ENCODE measurements around the gene TRIM29. TPM values are rescaled to one million over a fixed set of nuclear protein-coding genes. Genes with fewer than 3 reads are reported as not detected.
"Not testable (repeated sequence)": the region's sequence is repeated elsewhere in the genome, so short reads cannot be mapped to it uniquely, and the experiment has no call there.

TRIM29 gene
- total and polyA plus RNA-seq, 3 experiments from 2014 or later = not detected

- no peak for DNase-seq
- no peak overlapping the region for H3K27ac ChIP-seq (ENCODE audit: low read depth, low read length)
- CTCF ChIA-PET = no interaction called here
Observed at GRCh38 chr11:120146413-120147093, 8.6 kb upstream of the TRIM29 start.

DNA sequence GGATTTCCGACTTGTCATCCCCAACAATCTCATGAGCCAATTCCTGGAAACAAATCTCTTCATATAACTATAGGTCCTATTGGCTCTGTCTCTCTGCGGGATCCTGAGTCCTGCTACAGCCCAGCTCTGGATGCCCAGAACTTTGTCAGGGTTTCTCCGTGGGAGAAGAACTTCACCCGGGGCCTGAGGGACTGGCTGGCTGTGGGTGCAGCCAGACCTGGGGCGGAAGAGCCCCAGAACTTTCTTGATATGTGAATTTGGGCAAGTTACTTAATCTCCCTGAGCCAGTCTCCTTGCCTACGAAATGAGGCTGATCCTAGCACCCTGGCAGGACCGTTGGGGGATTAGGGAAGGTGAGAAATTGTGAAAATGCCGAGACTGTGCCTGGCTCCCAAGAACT, 6.6 kb upstream of the TRIM29 start:
- H3K36me3 Mint-ChIP-seq = no peaks in the 10 kb centered on the region
- H3K27me3 ChIP-seq (ENCODE audit: insufficient read depth, low read length, poor library complexity, severe bottlenecking) = no peaks in the 10 kb centered on the region
- no peaks in the 10 kb centered on the region for H3K4me1 Mint-ChIP-seq
- no peak overlapping the region for H3K4me3 Mint-ChIP-seq
- H3K9me3 Mint-ChIP-seq = peaks cover 0 to under 1% (median 0%) of the 10 kb centered on the region in 5 donors
- no peak for DNase-seq
- H3K27ac ChIP-seq (ENCODE audit: low read depth, low read length) = no peak overlapping the region
- H3K36me3 ChIP-seq (ENCODE audit: insufficient read depth, low read length) = no peaks in the 10 kb centered on the region
- no peak overlapping the region for H3K27ac Mint-ChIP-seq
- H3K4me3 ChIP-seq (ENCODE audit: low read length) = no peak overlapping the region
- ChIA-PET CTCF (no interaction called here), POLR2A (no interaction called here)
- H3K9me3 ChIP-seq (ENCODE audit: low read length) = no peaks in the 10 kb centered on the region
- peaks cover 21 to 42% of the 10 kb centered on the region in 2 donors for H3K27me3 Mint-ChIP-seq
- no peaks in the 10 kb centered on the region for H3K4me1 ChIP-seq (ENCODE audit: insufficient read depth, low read length)

More at GRCh38 chr11:120146413-120147093, 8.6 kb upstream of the TRIM29 start:
- Histone ChIP-seq H3K27me3 (ENCODE audit: insufficient read depth, low read length, poor library complexity, severe bottlenecking) (no peaks in the 10 kb centered on the region), H3K9me3 (ENCODE audit: low read length) (no peaks in the 10 kb centered on the region), H3K4me3 (ENCODE audit: low read length) (no peak overlapping the region), H3K36me3 (ENCODE audit: insufficient read depth, low read length) (no peaks in the 10 kb centered on the region), H3K4me1 (ENCODE audit: insufficient read depth, low read length) (no peaks in the 10 kb centered on the region)
- Mint-ChIP-seq H3K4me3 (no peak overlapping the region), H3K4me1 (no peaks in the 10 kb centered on the region), H3K36me3 (no peaks in the 10 kb centered on the region), H3K27me3 (peaks cover 21 to 37% of the 10 kb centered on the region in 2 donors), H3K27ac (no peak overlapping the region), H3K9me3 (peaks cover 0 to 9% (median 4%) of the 10 kb centered on the region in 5 donors)
- POLR2A ChIA-PET = no interaction called here

- H3K4me3 ChIP-seq (ENCODE audit: low read length); H3K36me3 Mint-ChIP-seq; H3K9me3 Mint-ChIP-seq; POLR2A ChIA-PET; H3K4me1 Mint-ChIP-seq; H3K4me3 Mint-ChIP-seq; H3K36me3 ChIP-seq (ENCODE audit: insufficient read depth, low read length); H3K27ac ChIP-seq (ENCODE audit: low read depth, low read length); DNase-seq; CTCF ChIA-PET; H3K27me3 ChIP-seq (ENCODE audit: insufficient read depth, low read length, poor library complexity, severe bottlenecking); H3K4me1 ChIP-seq (ENCODE audit: insufficient read depth, low read length); H3K9me3 ChIP-seq (ENCODE audit: low read length); H3K27ac Mint-ChIP-seq: not testable (repeated sequence)
- H3K27me3 Mint-ChIP-seq = peaks cover 21 to 42% of the 10 kb centered on the region in 2 donors
Observed at GRCh38 chr11:120143472-120143871, 5.6 kb upstream of the TRIM29 start.

GRCh38 chr11:120142441-120143100, 4.7 kb upstream of the TRIM29 start:
- H3K4me3 Mint-ChIP-seq = no peak overlapping the region
- H3K27ac Mint-ChIP-seq = no peak overlapping the region
- H3K4me1 Mint-ChIP-seq = no peaks in the 10 kb centered on the region
- ChIA-PET POLR2A (no interaction called here), CTCF (no interaction called here)
- no peak overlapping the region for H3K4me3 ChIP-seq (ENCODE audit: low read length)
- no peaks in the 10 kb centered on the region for H3K4me1 ChIP-seq (ENCODE audit: insufficient read depth, low read length)
- no peaks in the 10 kb centered on the region for H3K9me3 Mint-ChIP-seq
- H3K27me3 Mint-ChIP-seq = peaks cover 20 to 42% of the 10 kb centered on the region in 2 donors
- H3K36me3 ChIP-seq (ENCODE audit: insufficient read depth, low read length) = no peaks in the 10 kb centered on the region
- H3K9me3 ChIP-seq (ENCODE audit: low read length) = no peaks in the 10 kb centered on the region
- no peak for DNase-seq
- no peaks in the 10 kb centered on the region for H3K27me3 ChIP-seq (ENCODE audit: insufficient read depth, low read length, poor library complexity, severe bottlenecking)
- no peaks in the 10 kb centered on the region for H3K36me3 Mint-ChIP-seq
- H3K27ac ChIP-seq (ENCODE audit: low read depth, low read length) = no peak overlapping the region

GRCh38 chr11:120141768-120142423, 4.0 kb upstream of the TRIM29 start:
- POLR2A ChIA-PET = no interaction called here
- no peak overlapping the region for H3K27ac Mint-ChIP-seq
- no peak for DNase-seq

GRCh38 chr11:120141113-120141767, 3.3 kb upstream of the TRIM29 start:
- H3K4me3 Mint-ChIP-seq = no peak overlapping the region
- Histone ChIP-seq H3K36me3 (ENCODE audit: insufficient read depth, low read length) (no peaks in the 10 kb centered on the region), H3K27ac (ENCODE audit: low read depth, low read length) (no peak overlapping the region), H3K9me3 (ENCODE audit: low read length) (no peaks in the 10 kb centered on the region), H3K27me3 (ENCODE audit: insufficient read depth, low read length, poor library complexity, severe bottlenecking) (no peaks in the 10 kb centered on the region), H3K4me1 (ENCODE audit: insufficient read depth, low read length) (no peaks in the 10 kb centered on the region), H3K4me3 (ENCODE audit: low read length) (no peak overlapping the region)
- peak overlapping the region in 1 of 8 donors; percentile 47 for H3K27ac Mint-ChIP-seq
- H3K36me3 Mint-ChIP-seq = no peaks in the 10 kb centered on the region
- CTCF ChIA-PET = no interaction called here
- no peaks in the 10 kb centered on the region for H3K9me3 Mint-ChIP-seq
- no peaks in the 10 kb centered on the region for H3K4me1 Mint-ChIP-seq
- no peak for DNase-seq
- H3K27me3 Mint-ChIP-seq = peaks cover 16 to 38% of the 10 kb centered on the region in 2 donors
- POLR2A ChIA-PET = no interaction called here

More at GRCh38 chr11:120141768-120142423, 4.0 kb upstream of the TRIM29 start:
- H3K4me3 Mint-ChIP-seq = no peak overlapping the region
- CTCF ChIA-PET = no interaction called here
- Histone ChIP-seq H3K4me1 (ENCODE audit: insufficient read depth, low read length) (no peaks in the 10 kb centered on the region), H3K27me3 (ENCODE audit: insufficient read depth, low read length, poor library complexity, severe bottlenecking) (no peaks in the 10 kb centered on the region), H3K36me3 (ENCODE audit: insufficient read depth, low read length) (no peaks in the 10 kb centered on the region), H3K27ac (ENCODE audit: low read depth, low read length) (no peak overlapping the region), H3K4me3 (ENCODE audit: low read length) (no peak overlapping the region), H3K9me3 (ENCODE audit: low read length) (no peaks in the 10 kb centered on the region)
- H3K36me3 Mint-ChIP-seq = no peaks in the 10 kb centered on the region
- H3K4me1 Mint-ChIP-seq = no peaks in the 10 kb centered on the region
- peaks cover 16 to 42% of the 10 kb centered on the region in 2 donors for H3K27me3 Mint-ChIP-seq
- H3K9me3 Mint-ChIP-seq = no peaks in the 10 kb centered on the region

GRCh38 chr11:120139316-120140069, 1.6 kb upstream of the TRIM29 start:
- H3K27me3 ChIP-seq (ENCODE audit: insufficient read depth, low read length, poor library complexity, severe bottlenecking) = no peaks in the 10 kb centered on the region
- no peaks in the 10 kb centered on the region for H3K9me3 ChIP-seq (ENCODE audit: low read length)
- no peaks in the 10 kb centered on the region for H3K4me1 ChIP-seq (ENCODE audit: insufficient read depth, low read length)
- peaks cover 9 to 23% of the 10 kb centered on the region in 2 donors for H3K27me3 Mint-ChIP-seq
- no peak overlapping the region for H3K27ac ChIP-seq (ENCODE audit: low read depth, low read length)
- DNase-seq = no peak
- no peak overlapping the region for H3K4me3 ChIP-seq (ENCODE audit: low read length)
- H3K4me3 Mint-ChIP-seq = no peak overlapping the region
- H3K27ac Mint-ChIP-seq = no peak overlapping the region
- CTCF ChIA-PET = no interaction called here
- POLR2A ChIA-PET = no interaction called here
- no peaks in the 10 kb centered on the region for H3K36me3 ChIP-seq (ENCODE audit: insufficient read depth, low read length)
- H3K36me3 Mint-ChIP-seq = no peaks in the 10 kb centered on the region
- no peaks in the 10 kb centered on the region for H3K9me3 Mint-ChIP-seq
- no peaks in the 10 kb centered on the region for H3K4me1 Mint-ChIP-seq

All from CD8-positive, alpha-beta memory T cell (primary cell).